ENCODE results near the gene N4BP3. TPM values are rescaled to one million over a fixed set of nuclear protein-coding genes. Genes with fewer than 3 reads are reported as not detected.

The N4BP3 gene
- total and polyA plus RNA-seq, 2 experiments from 2014 or later, result 0.09 to 0.32 TPM

GRCh38 chr5:178077751-178078150 is 35.6 kb upstream of the N4BP3 start:
- peaks cover 9% of the 10 kb centered on the region; the same call in 1 of the 2 replicates for H3F3A ChIP-seq (ENCODE audit: insufficient read depth)
- no peak overlapping the region for H3K4me3 ChIP-seq
- H2AFZ ChIP-seq, result no peak overlapping the region
- H4K20me1 ChIP-seq (ENCODE audit: insufficient read depth), result no peaks in the 10 kb centered on the region
- no peaks in the 10 kb centered on the region for H3K36me3 ChIP-seq (ENCODE audit: low read depth)
- H3K79me2 ChIP-seq (ENCODE audit: insufficient read depth), result no peaks in the 10 kb centered on the region
- no peak overlapping the region for H3K9ac ChIP-seq
- peak overlapping the region; percentile 69 for H3K4me2 ChIP-seq (ENCODE audit: unreplicated experiment)
- no peak for DNase-seq
- TF ChIP-seq EZH2phosphoT487 (IDR thresholded peaks at IDR 0.05; ENCODE audit: insufficient read depth, low read depth), result no peak
- no peak for TF ChIP-seq EZH2 (IDR thresholded peaks at IDR 0.05; ENCODE audit: insufficient read depth, poor library complexity, severe bottlenecking)
- H3K9me3 ChIP-seq (ENCODE audit: low read depth), result no peaks in the 10 kb centered on the region
- peaks cover 13% of the 10 kb centered on the region; the same call in 1 of the 2 replicates for H3K27me3 ChIP-seq (replicated peaks; ENCODE audit: insufficient read depth)
- in situ Hi-C loops (cut with MboI), result loop anchor here (5.0 kb wide), 1 partner anchor 85 kb away; no protein-coding TSS in a partner anchor
- H3K4me1 ChIP-seq (ENCODE audit: insufficient read depth), result peaks cover 7% of the 10 kb centered on the region; the same call in 1 of the 2 replicates
- H3K9me2 ChIP-seq (ENCODE audit: insufficient read depth), result no peaks in the 10 kb centered on the region
- WGBS, 2 experiments (ENCODE audit: low coverage in 1 of 2, low lambda C conversion rate in 2 of 2, missing lambda C conversion rate in 2 of 2), result 31 to 57% methylated on average over 3 to 5 of the region's 5 CpGs
- H3K27ac ChIP-seq, result peak overlapping the region; percentile 78

DNA sequence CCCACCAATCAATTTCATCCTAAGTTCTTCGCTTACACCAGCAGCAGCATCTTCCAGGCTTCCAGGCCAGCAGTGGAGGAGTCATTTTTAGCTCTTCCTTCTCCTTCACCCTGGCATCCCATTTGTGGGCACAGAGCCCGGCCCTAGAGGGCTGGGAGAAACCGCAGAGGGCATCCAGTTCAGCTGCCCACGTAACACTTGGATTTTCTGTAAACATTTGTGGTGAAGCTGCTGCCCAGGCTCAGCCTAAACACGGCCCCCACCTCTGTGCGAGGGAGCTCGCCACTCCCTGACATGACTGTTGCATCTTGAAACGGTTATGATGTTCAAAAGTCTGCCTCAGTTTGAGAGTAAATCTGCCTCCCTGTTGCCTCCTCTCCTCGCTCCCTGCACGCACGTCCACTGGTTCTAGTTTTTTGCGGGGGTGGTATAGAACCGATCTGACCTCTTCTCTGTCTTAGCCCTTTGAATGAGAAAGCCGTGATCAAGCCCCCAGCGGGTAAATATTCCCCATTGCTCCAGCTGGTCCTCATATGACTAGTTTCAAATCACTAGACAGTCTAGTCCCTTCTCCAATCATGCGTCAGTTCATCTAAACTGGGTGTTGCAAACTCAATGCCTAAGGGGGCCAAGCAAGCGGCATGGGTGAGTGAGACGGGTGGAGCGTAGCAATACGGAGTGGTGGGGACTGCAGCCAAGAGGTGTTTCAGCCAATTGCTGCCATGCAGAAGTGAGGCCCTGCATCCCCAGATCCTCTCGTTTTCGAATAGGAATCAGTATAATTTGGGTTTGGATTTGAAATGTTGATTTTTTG is 34.9 kb upstream of the N4BP3 start:
- in situ Hi-C loops (cut with MboI), result loop anchor here (5.0 kb wide), 1 partner anchor 84 kb away; no protein-coding TSS in a partner anchor
- H3K4me2 ChIP-seq (ENCODE audit: unreplicated experiment), result peak overlapping the region; percentile 69
- H3K36me3 ChIP-seq (ENCODE audit: low read depth), result no peaks in the 10 kb centered on the region
- H3K9ac ChIP-seq, result peak overlapping the region; percentile 54
- H4K20me1 ChIP-seq (ENCODE audit: insufficient read depth), result no peaks in the 10 kb centered on the region
- H3K9me3 ChIP-seq (ENCODE audit: low read depth), result no peaks in the 10 kb centered on the region
- TF ChIP-seq EZH2 (IDR thresholded peaks at IDR 0.05; ENCODE audit: insufficient read depth, poor library complexity, severe bottlenecking) (no peak), EZH2phosphoT487 (IDR thresholded peaks at IDR 0.05; ENCODE audit: insufficient read depth, low read depth) (peak; percentile 84)
- peak; percentile 97 for DNase-seq
- no peaks in the 10 kb centered on the region for H3K9me2 ChIP-seq (ENCODE audit: insufficient read depth)
- peak overlapping the region; percentile 78 for H3K27ac ChIP-seq
- peaks cover 9% of the 10 kb centered on the region; the same call in 1 of the 2 replicates for H3F3A ChIP-seq (ENCODE audit: insufficient read depth)
- peaks cover 7% of the 10 kb centered on the region; the same call in 1 of the 2 replicates for H3K4me1 ChIP-seq (ENCODE audit: insufficient read depth)
- peaks cover 13% of the 10 kb centered on the region; the same call in 1 of the 2 replicates for H3K27me3 ChIP-seq (replicated peaks; ENCODE audit: insufficient read depth)
- H2AFZ ChIP-seq, result peak overlapping the region; percentile 30; the same call in 1 of the 2 replicates
- peak overlapping the region; percentile 48 for H3K4me3 ChIP-seq
- no peaks in the 10 kb centered on the region for H3K79me2 ChIP-seq (ENCODE audit: insufficient read depth)
- WGBS, 2 experiments (ENCODE audit: low coverage in 1 of 2, low lambda C conversion rate in 2 of 2, missing lambda C conversion rate in 2 of 2), result 6 to 7% methylated on average over 22 of the region's 22 CpGs

GRCh38 chr5:178080056-178080455 is 33.3 kb upstream of the N4BP3 start:
- Histone ChIP-seq H3K4me3 (no peak overlapping the region), H4K20me1 (ENCODE audit: insufficient read depth) (no peaks in the 10 kb centered on the region), H3K79me2 (ENCODE audit: insufficient read depth) (no peaks in the 10 kb centered on the region), H3K9me3 (ENCODE audit: low read depth) (no peaks in the 10 kb centered on the region), H2AFZ (no peak overlapping the region), H3K27ac (no peak overlapping the region), H3K9me2 (ENCODE audit: insufficient read depth) (no peaks in the 10 kb centered on the region), H3K4me1 (ENCODE audit: insufficient read depth) (peaks cover 7% of the 10 kb centered on the region; the same call in 1 of the 2 replicates), H3K4me2 (ENCODE audit: unreplicated experiment) (no peak overlapping the region), H3K36me3 (ENCODE audit: low read depth) (no peaks in the 10 kb centered on the region), H3K27me3 (replicated peaks; ENCODE audit: insufficient read depth) (0 out of 2 replicates have a peak, but pooled peaks cover 4% of the 10 kb centered on the region), H3F3A (ENCODE audit: insufficient read depth) (peaks cover 9% of the 10 kb centered on the region; the same call in 1 of the 2 replicates), H3K9ac (no peak overlapping the region)
- TF ChIP-seq EZH2 (IDR thresholded peaks at IDR 0.05; ENCODE audit: insufficient read depth, poor library complexity, severe bottlenecking) (no peak), EZH2phosphoT487 (IDR thresholded peaks at IDR 0.05; ENCODE audit: insufficient read depth, low read depth) (no peak)
- WGBS, 2 experiments (ENCODE audit: low coverage in 1 of 2, low lambda C conversion rate in 2 of 2, missing lambda C conversion rate in 2 of 2), result 80 to 84% methylated on average over 8 of the region's 8 CpGs
- no peak for DNase-seq
- in situ Hi-C loops (cut with MboI), result no loop called here

DNA sequence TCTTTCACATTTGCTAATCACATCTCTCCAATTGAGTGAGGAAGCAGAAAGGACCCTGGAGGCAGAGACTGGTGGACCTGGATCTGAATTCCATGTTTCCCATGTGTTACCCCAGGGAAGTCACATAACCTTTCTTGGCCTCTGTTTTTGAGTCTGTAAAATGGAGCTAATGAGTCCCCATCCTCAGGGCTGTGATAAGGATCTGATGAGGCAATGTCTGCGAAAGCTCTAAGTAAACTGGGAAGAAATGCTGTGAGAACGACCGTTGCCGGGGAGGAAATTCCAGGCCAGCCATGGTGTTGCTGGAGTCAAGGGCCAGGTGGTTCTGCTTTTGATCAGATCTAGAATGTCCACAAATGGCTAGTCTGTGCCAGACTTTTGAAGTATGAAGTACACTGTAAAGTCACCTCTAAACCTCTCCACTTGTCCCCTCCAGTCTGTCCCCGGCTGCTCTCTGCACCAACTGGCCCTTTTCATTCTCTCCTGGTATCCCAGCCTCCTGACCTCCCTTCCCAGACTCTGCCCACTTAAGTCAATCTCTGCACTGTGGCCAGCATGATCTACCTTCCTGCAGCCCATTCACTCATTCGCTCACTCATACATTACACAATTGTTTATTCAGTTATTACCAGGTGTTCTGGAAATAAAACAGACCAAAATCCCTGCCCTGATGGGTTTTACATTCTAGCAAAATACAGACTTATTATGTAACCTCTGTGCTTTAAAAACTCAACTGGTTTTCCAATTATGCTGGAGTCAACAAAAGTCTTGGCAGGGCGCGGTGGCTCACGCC is 32.5 kb upstream of the N4BP3 start:
- 89 to 93% methylated on average over 9 of the region's 9 CpGs for WGBS, 2 experiments (ENCODE audit: low coverage in 1 of 2, low lambda C conversion rate in 2 of 2, missing lambda C conversion rate in 2 of 2)
- no peak overlapping the region for H2AFZ ChIP-seq
- no peak for DNase-seq

More for the DNA sequence above, 32.5 kb upstream of the N4BP3 start:
- no peak for TF ChIP-seq EZH2 (IDR thresholded peaks at IDR 0.05; ENCODE audit: insufficient read depth, poor library complexity, severe bottlenecking)
- no peak for TF ChIP-seq EZH2phosphoT487 (IDR thresholded peaks at IDR 0.05; ENCODE audit: insufficient read depth, low read depth)
- Histone ChIP-seq H3K27ac (no peak overlapping the region), H3K4me2 (ENCODE audit: unreplicated experiment) (no peak overlapping the region), H3K4me3 (no peak overlapping the region), H3K9me3 (ENCODE audit: low read depth) (no peaks in the 10 kb centered on the region), H3K4me1 (ENCODE audit: insufficient read depth) (peaks cover 7% of the 10 kb centered on the region; the same call in 1 of the 2 replicates), H3K79me2 (ENCODE audit: insufficient read depth) (no peaks in the 10 kb centered on the region), H3F3A (ENCODE audit: insufficient read depth) (peaks cover 9% of the 10 kb centered on the region; the same call in 1 of the 2 replicates), H3K9ac (no peak overlapping the region), H4K20me1 (ENCODE audit: insufficient read depth) (no peaks in the 10 kb centered on the region), H3K27me3 (replicated peaks; ENCODE audit: insufficient read depth) (no peaks in the 10 kb centered on the region), H3K9me2 (ENCODE audit: insufficient read depth) (no peaks in the 10 kb centered on the region), H3K36me3 (ENCODE audit: low read depth) (no peaks in the 10 kb centered on the region)
- in situ Hi-C loops (cut with MboI), result no loop called here

Measured in GM23248 (cell line).